ENCODE measurements around the gene MRS2. TPM values are rescaled to one million over a fixed set of nuclear protein-coding genes. Genes with fewer than 3 reads are reported as not detected.
"Not testable (repeated sequence)": the region's sequence is repeated elsewhere in the genome, so short reads cannot be mapped to it uniquely, and the experiment has no call there.

MRS2 gene
- polyA plus RNA-seq, 1 donor: 27.0 TPM

GRCh38 chr6:24405262-24405661 is 2.5 kb downstream of the MRS2 start:
- DNase-seq: no peak
- WGBS (ENCODE audit: insufficient coverage, low lambda C conversion rate): 100% methylated on average over 1 of the region's 5 CpGs
- H3K27ac ChIP-seq (ENCODE audit: low read length): no peak overlapping the region
- peaks cover 3% of the 10 kb centered on the region for H3K4me1 ChIP-seq (ENCODE audit: control insufficient read depth, insufficient read depth, low read length)
- H3K27me3 ChIP-seq (ENCODE audit: control insufficient read depth, insufficient read depth, low read length): no peaks in the 10 kb centered on the region
- H3K9me3 ChIP-seq (ENCODE audit: control insufficient read depth, low read depth, low read length): no peaks in the 10 kb centered on the region
- peaks cover 25% of the 10 kb centered on the region for H3K36me3 ChIP-seq (ENCODE audit: control insufficient read depth, insufficient read depth, low read length)
- no peak overlapping the region for H3K4me3 ChIP-seq (ENCODE audit: low read length)

GRCh38 chr6:24408719-24409410 is 6.1 kb downstream of the MRS2 start:
- no peak for DNase-seq
- no peaks in the 10 kb centered on the region for H3K9me3 ChIP-seq (ENCODE audit: control insufficient read depth, low read depth, low read length)
- 100% methylated on average over 1 of the region's 2 CpGs for WGBS (ENCODE audit: insufficient coverage, low lambda C conversion rate)
- no peaks in the 10 kb centered on the region for H3K27me3 ChIP-seq (ENCODE audit: control insufficient read depth, insufficient read depth, low read length)
- peaks cover 46% of the 10 kb centered on the region for H3K36me3 ChIP-seq (ENCODE audit: control insufficient read depth, insufficient read depth, low read length)
- no peaks in the 10 kb centered on the region for H3K4me1 ChIP-seq (ENCODE audit: control insufficient read depth, insufficient read depth, low read length)
- H3K4me3 ChIP-seq (ENCODE audit: low read length): no peak overlapping the region
- no peak overlapping the region for H3K27ac ChIP-seq (ENCODE audit: low read length)

GRCh38 chr6:24410622-24411021 is 7.9 kb downstream of the MRS2 start:
- no peak for DNase-seq
- H3K4me3 ChIP-seq (ENCODE audit: low read length): no peak overlapping the region
- peaks cover 3% of the 10 kb centered on the region for H3K9me3 ChIP-seq (ENCODE audit: control insufficient read depth, low read depth, low read length)
- WGBS (ENCODE audit: insufficient coverage, low lambda C conversion rate): no CpG with 5 or more reads among the region's 3 CpGs
- H3K27me3 ChIP-seq (ENCODE audit: control insufficient read depth, insufficient read depth, low read length): no peaks in the 10 kb centered on the region
- H3K36me3 ChIP-seq (ENCODE audit: control insufficient read depth, insufficient read depth, low read length): peaks cover 47% of the 10 kb centered on the region
- H3K4me1 ChIP-seq (ENCODE audit: control insufficient read depth, insufficient read depth, low read length): no peaks in the 10 kb centered on the region
- no peak overlapping the region for H3K27ac ChIP-seq (ENCODE audit: low read length)

GRCh38 chr6:24412294-24412693 is 9.6 kb downstream of the MRS2 start:
- Histone ChIP-seq H3K4me3 (ENCODE audit: low read length) (no peak overlapping the region), H3K27ac (ENCODE audit: low read length) (no peak overlapping the region), H3K27me3 (ENCODE audit: control insufficient read depth, insufficient read depth, low read length) (no peaks in the 10 kb centered on the region), H3K4me1 (ENCODE audit: control insufficient read depth, insufficient read depth, low read length) (no peaks in the 10 kb centered on the region), H3K36me3 (ENCODE audit: control insufficient read depth, insufficient read depth, low read length) (peaks cover 58% of the 10 kb centered on the region), H3K9me3 (ENCODE audit: control insufficient read depth, low read depth, low read length) (peaks cover 3% of the 10 kb centered on the region)
- no CpG with 5 or more reads among the region's 4 CpGs for WGBS (ENCODE audit: insufficient coverage, low lambda C conversion rate)
- no peak for DNase-seq

GRCh38 chr6:24414531-24414930 is 11.8 kb downstream of the MRS2 start:
- H3K27ac ChIP-seq (ENCODE audit: low read length); H3K27me3 ChIP-seq (ENCODE audit: control insufficient read depth, insufficient read depth, low read length); H3K4me3 ChIP-seq (ENCODE audit: low read length); DNase-seq; H3K4me1 ChIP-seq (ENCODE audit: control insufficient read depth, insufficient read depth, low read length); H3K9me3 ChIP-seq (ENCODE audit: control insufficient read depth, low read depth, low read length): not testable (repeated sequence)
- WGBS (ENCODE audit: insufficient coverage, low lambda C conversion rate): no CpG with 5 or more reads among the region's 15 CpGs
- H3K36me3 ChIP-seq (ENCODE audit: control insufficient read depth, insufficient read depth, low read length): peaks cover 58% of the 10 kb centered on the region

- Histone ChIP-seq H3K9me3 (ENCODE audit: control insufficient read depth, low read depth, low read length) (peaks cover 3% of the 10 kb centered on the region), H3K27me3 (ENCODE audit: control insufficient read depth, insufficient read depth, low read length) (no peaks in the 10 kb centered on the region), H3K27ac (ENCODE audit: low read length) (no peak overlapping the region), H3K4me3 (ENCODE audit: low read length) (no peak overlapping the region), H3K4me1 (ENCODE audit: control insufficient read depth, insufficient read depth, low read length) (no peaks in the 10 kb centered on the region), H3K36me3 (ENCODE audit: control insufficient read depth, insufficient read depth, low read length) (peaks cover 63% of the 10 kb centered on the region)
- no CpG with 5 or more reads among the region's 4 CpGs for WGBS (ENCODE audit: insufficient coverage, low lambda C conversion rate)
- DNase-seq: no peak
These were observed 13.0 kb downstream of the MRS2 start for GRCh38 chr6:24415753-24416152.

- no peak for DNase-seq
- no peak overlapping the region for H3K27ac ChIP-seq (ENCODE audit: low read length)
- no peaks in the 10 kb centered on the region for H3K27me3 ChIP-seq (ENCODE audit: control insufficient read depth, insufficient read depth, low read length)
- H3K4me1 ChIP-seq (ENCODE audit: control insufficient read depth, insufficient read depth, low read length): no peaks in the 10 kb centered on the region
- peaks cover 74% of the 10 kb centered on the region for H3K36me3 ChIP-seq (ENCODE audit: control insufficient read depth, insufficient read depth, low read length)
- H3K4me3 ChIP-seq (ENCODE audit: low read length): no peak overlapping the region
- peaks cover 2% of the 10 kb centered on the region for H3K9me3 ChIP-seq (ENCODE audit: control insufficient read depth, low read depth, low read length)
These were observed 16.8 kb downstream of the MRS2 start for GRCh38 chr6:24419526-24419925.

GRCh38 chr6:24425091-24425490 is 22.4 kb downstream of the MRS2 start:
- no peak overlapping the region for H3K27ac ChIP-seq (ENCODE audit: low read length)
- H3K27me3 ChIP-seq (ENCODE audit: control insufficient read depth, insufficient read depth, low read length): no peaks in the 10 kb centered on the region
- 92% methylated on average over 2 of the region's 2 CpGs for WGBS (ENCODE audit: insufficient coverage, low lambda C conversion rate)
- DNase-seq: no peak
- H3K36me3 ChIP-seq (ENCODE audit: control insufficient read depth, insufficient read depth, low read length): peaks cover 48% of the 10 kb centered on the region
- H3K9me3 ChIP-seq (ENCODE audit: control insufficient read depth, low read depth, low read length): no peaks in the 10 kb centered on the region
- H3K4me1 ChIP-seq (ENCODE audit: control insufficient read depth, insufficient read depth, low read length): no peaks in the 10 kb centered on the region
- H3K4me3 ChIP-seq (ENCODE audit: low read length): no peak overlapping the region

GRCh38 chr6:24426729-24427446 is 24.2 kb downstream of the MRS2 start:
- Histone ChIP-seq H3K36me3 (ENCODE audit: control insufficient read depth, insufficient read depth, low read length) (peaks cover 36% of the 10 kb centered on the region), H3K4me3 (ENCODE audit: low read length) (no peak overlapping the region), H3K27me3 (ENCODE audit: control insufficient read depth, insufficient read depth, low read length) (no peaks in the 10 kb centered on the region), H3K4me1 (ENCODE audit: control insufficient read depth, insufficient read depth, low read length) (no peaks in the 10 kb centered on the region), H3K27ac (ENCODE audit: low read length) (no peak overlapping the region), H3K9me3 (ENCODE audit: control insufficient read depth, low read depth, low read length) (peaks cover 5% of the 10 kb centered on the region)
- no peak for DNase-seq
- WGBS (ENCODE audit: insufficient coverage, low lambda C conversion rate): 48% methylated on average over 2 of the region's 10 CpGs

GRCh38 chr6:24428615-24429014 is 25.9 kb downstream of the MRS2 start:
- Histone ChIP-seq H3K4me3 (ENCODE audit: low read length) (no peak overlapping the region), H3K4me1 (ENCODE audit: control insufficient read depth, insufficient read depth, low read length) (no peaks in the 10 kb centered on the region), H3K9me3 (ENCODE audit: control insufficient read depth, low read depth, low read length) (peaks cover 5% of the 10 kb centered on the region), H3K36me3 (ENCODE audit: control insufficient read depth, insufficient read depth, low read length) (peaks cover 21% of the 10 kb centered on the region), H3K27ac (ENCODE audit: low read length) (no peak overlapping the region), H3K27me3 (ENCODE audit: control insufficient read depth, insufficient read depth, low read length) (no peaks in the 10 kb centered on the region)
- DNase-seq: no peak
- WGBS (ENCODE audit: insufficient coverage, low lambda C conversion rate): 75% methylated on average over 1 of the region's 2 CpGs

GRCh38 chr6:24429146-24429545 is 26.4 kb downstream of the MRS2 start:
- Histone ChIP-seq H3K4me3 (ENCODE audit: low read length) (no peak overlapping the region), H3K9me3 (ENCODE audit: control insufficient read depth, low read depth, low read length) (peaks cover 5% of the 10 kb centered on the region), H3K36me3 (ENCODE audit: control insufficient read depth, insufficient read depth, low read length) (peaks cover 16% of the 10 kb centered on the region), H3K4me1 (ENCODE audit: control insufficient read depth, insufficient read depth, low read length) (no peaks in the 10 kb centered on the region), H3K27ac (ENCODE audit: low read length) (no peak overlapping the region), H3K27me3 (ENCODE audit: control insufficient read depth, insufficient read depth, low read length) (no peaks in the 10 kb centered on the region)
- DNase-seq: no peak
- no CpG with 5 or more reads among the region's 3 CpGs for WGBS (ENCODE audit: insufficient coverage, low lambda C conversion rate)
